ENCODE results near the gene BPI. TPM values are rescaled to one million over a fixed set of nuclear protein-coding genes. Genes with fewer than 3 reads are reported as not detected.

Gene BPI
- total RNA-seq, 1 experiment from 2014 or later, result not detected

DNA sequence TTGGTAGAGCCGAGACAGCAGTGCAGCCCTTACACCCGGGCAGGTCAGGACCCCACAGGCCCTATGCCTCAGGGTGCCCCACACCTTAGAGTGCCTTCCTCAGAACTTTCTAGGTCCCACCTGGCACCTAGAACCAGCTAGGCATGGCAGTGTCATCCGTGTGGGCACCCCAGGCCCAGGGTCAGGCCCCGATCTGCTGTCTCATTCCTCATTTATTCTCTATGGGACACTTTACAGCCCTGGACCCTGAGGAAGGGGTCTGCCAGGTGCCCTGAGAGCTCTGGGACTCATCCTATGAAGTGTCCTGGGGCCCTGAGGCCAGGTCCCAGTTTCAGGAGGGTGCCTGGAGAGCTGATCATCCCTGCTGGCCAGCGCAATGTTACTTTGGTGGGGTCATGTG, 8.1 kb upstream of the BPI start:
- ChIA-PET CTCF (no interaction called here), POLR2A (no interaction called here), RAD21 (ENCODE audit: low non-redundant PET in 1 of 2, low total read pairs in 2 of 2, uncharacterized antibody in 2 of 2, unreplicated experiment in 2 of 2) (no interaction called here)
- ATAC-seq (no peak), DNase-seq (ENCODE audit: low read depth, low spot score) (no peak)
- Histone ChIP-seq H3K4me1 (ENCODE audit: control insufficient read depth in 1 of 2, insufficient read depth in 2 of 2, low read length in 2 of 2) (peaks cover 6 to 10% of the 10 kb centered on the region in 2 experiments; a peak in 2 of 4 replicates), H3K4me2 (ENCODE audit: low read length) (no peak overlapping the region), H4K20me1 (ENCODE audit: insufficient read depth) (no peaks in the 10 kb centered on the region), H3K27ac (ENCODE audit: low read depth, low read length) (no peak overlapping the region), H3K27me3 (ENCODE audit: insufficient read depth, low read length) (no peaks in the 10 kb centered on the region), H2AFZ (ENCODE audit: low read depth, low read length, poor library complexity, severe bottlenecking) (no peak overlapping the region), H3K36me3 (ENCODE audit: control insufficient read depth in 1 of 2, insufficient read depth in 2 of 2, low read length in 2 of 2) (no peaks in the 10 kb centered on the region), H3K4me3 (replicated peaks in 1 of 2; ENCODE audit: low read depth in 1 of 2, low read length in 2 of 2) (no peak overlapping the region), H3K9me2 (ENCODE audit: insufficient read depth) (no peaks in the 10 kb centered on the region), H3K79me2 (ENCODE audit: insufficient read depth, low read length) (no peaks in the 10 kb centered on the region), H3K9ac (ENCODE audit: low read length) (no peak overlapping the region), H3K9me3 (ENCODE audit: control insufficient read depth in 1 of 2, insufficient read depth in 1 of 2, low read depth in 1 of 2, low read length in 2 of 2) (no peaks in the 10 kb centered on the region)
- TF ChIP-seq POLR2A (IDR thresholded peaks at IDR 0.05; ENCODE audit: borderline replicate concordance, extremely low read depth, insufficient read depth, insufficient read length) (no peak), TCF7L2 (IDR thresholded peaks at IDR 0.05; ENCODE audit: borderline replicate concordance, extremely low read depth, insufficient read depth, insufficient read length) (no peak), EZH2phosphoT487 (IDR thresholded peaks at IDR 0.05; ENCODE audit: borderline replicate concordance) (no peak), YY1 (IDR thresholded peaks at IDR 0.05; ENCODE audit: extremely low read depth, insufficient replicate concordance, low read depth, low read length) (no peak)
- TF ChIP-seq, protein P1, sequence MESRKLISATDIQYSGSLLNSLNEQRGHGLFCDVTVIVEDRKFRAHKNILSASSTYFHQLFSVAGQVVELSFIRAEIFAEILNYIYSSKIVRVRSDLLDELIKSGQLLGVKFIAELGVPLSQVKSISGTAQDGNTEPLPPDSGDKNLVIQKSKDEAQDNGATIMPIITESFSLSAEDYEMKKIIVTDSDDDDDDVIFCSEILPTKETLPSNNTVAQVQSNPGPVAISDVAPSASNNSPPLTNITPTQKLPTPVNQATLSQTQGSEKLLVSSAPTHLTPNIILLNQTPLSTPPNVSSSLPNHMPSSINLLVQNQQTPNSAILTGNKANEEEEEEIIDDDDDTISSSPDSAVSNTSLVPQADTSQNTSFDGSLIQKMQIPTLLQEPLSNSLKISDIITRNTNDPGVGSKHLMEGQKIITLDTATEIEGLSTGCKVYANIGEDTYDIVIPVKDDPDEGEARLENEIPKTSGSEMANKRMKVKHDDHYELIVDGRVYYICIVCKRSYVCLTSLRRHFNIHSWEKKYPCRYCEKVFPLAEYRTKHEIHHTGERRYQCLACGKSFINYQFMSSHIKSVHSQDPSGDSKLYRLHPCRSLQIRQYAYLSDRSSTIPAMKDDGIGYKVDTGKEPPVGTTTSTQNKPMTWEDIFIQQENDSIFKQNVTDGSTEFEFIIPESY (IDR thresholded peaks at IDR 0.05; ENCODE audit: extremely low read depth, insufficient replicate concordance, low read length), result no peak
- intact Hi-C loops (cut with micrococcal nuclease), result no loop called here
- BruUV-seq (replicated peaks), result no TSS peak

DNA sequence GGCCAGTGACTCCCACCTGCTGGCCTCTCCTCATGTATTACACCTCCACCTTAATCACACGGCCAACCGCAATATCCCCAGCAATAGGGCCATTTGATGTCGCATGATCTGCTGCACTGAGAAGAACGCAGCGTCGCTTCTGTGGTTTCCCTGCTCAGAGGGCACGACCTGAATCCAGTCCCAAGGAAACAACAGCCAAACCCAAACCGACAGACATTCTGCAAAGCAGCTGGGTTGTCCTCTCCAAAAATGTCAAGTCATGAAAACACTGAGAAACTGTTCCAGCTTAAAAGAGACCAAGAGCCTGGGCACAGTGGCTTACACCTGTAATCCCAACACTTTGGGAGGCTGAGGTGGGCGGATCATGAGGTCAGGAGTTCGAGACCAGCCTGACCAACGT, 7.5 kb upstream of the BPI start:
- no peaks in the 10 kb centered on the region for H4K20me1 ChIP-seq (ENCODE audit: insufficient read depth)
- intact Hi-C loops (cut with micrococcal nuclease), result no loop called here
- no peaks in the 10 kb centered on the region for H3K9me3 ChIP-seq (ENCODE audit: control insufficient read depth in 1 of 2, insufficient read depth in 1 of 2, low read depth in 1 of 2, low read length in 2 of 2)
- BruUV-seq (replicated peaks), result no TSS peak
- H3K9me2 ChIP-seq (ENCODE audit: insufficient read depth), result no peaks in the 10 kb centered on the region
- no peak overlapping the region for H3K27ac ChIP-seq (ENCODE audit: low read depth, low read length)
- H3K4me1 ChIP-seq (ENCODE audit: control insufficient read depth in 1 of 2, insufficient read depth in 2 of 2, low read length in 2 of 2), result peaks cover 6 to 10% of the 10 kb centered on the region in 2 experiments; a peak in 2 of 4 replicates
- no peaks in the 10 kb centered on the region for H3K36me3 ChIP-seq (ENCODE audit: control insufficient read depth in 1 of 2, insufficient read depth in 2 of 2, low read length in 2 of 2)
- ATAC-seq (no peak), DNase-seq (ENCODE audit: low read depth, low spot score) (no peak)
- H3K27me3 ChIP-seq (ENCODE audit: insufficient read depth, low read length), result no peaks in the 10 kb centered on the region
- H3K4me3 ChIP-seq (replicated peaks in 1 of 2; ENCODE audit: low read depth in 1 of 2, low read length in 2 of 2), result no peak overlapping the region
- H3K4me2 ChIP-seq (ENCODE audit: low read length), result no peak overlapping the region
- no peaks in the 10 kb centered on the region for H3K79me2 ChIP-seq (ENCODE audit: insufficient read depth, low read length)
- POLR2A ChIA-PET, result no interaction called here
- RAD21 ChIA-PET (ENCODE audit: low non-redundant PET in 1 of 2, low total read pairs in 2 of 2, uncharacterized antibody in 2 of 2, unreplicated experiment in 2 of 2), result no interaction called here
- no peak overlapping the region for H3K9ac ChIP-seq (ENCODE audit: low read length)
- no peak overlapping the region for H2AFZ ChIP-seq (ENCODE audit: low read depth, low read length, poor library complexity, severe bottlenecking)
- CTCF ChIA-PET, result no interaction called here
- TF ChIP-seq POLR2AphosphoS5 (IDR thresholded peaks at IDR 0.05; ENCODE audit: low read depth, low read length) (no peak), CBX3 (IDR thresholded peaks at IDR 0.05; ENCODE audit: low read depth) (no peak), SRF (IDR thresholded peaks at IDR 0.05; ENCODE audit: low read depth) (no peak), CEBPB (IDR thresholded peaks at IDR 0.05; ENCODE audit: low read depth) (no peak), EGR1 (IDR thresholded peaks at IDR 0.05; ENCODE audit: low read depth) (no peak), FOSL1 (IDR thresholded peaks at IDR 0.05; ENCODE audit: low read depth) (no peak), TCF7L2 (IDR thresholded peaks at IDR 0.05; ENCODE audit: borderline replicate concordance, extremely low read depth, insufficient read depth, insufficient read length) (no peak)
- TF ChIP-seq, protein P2, sequence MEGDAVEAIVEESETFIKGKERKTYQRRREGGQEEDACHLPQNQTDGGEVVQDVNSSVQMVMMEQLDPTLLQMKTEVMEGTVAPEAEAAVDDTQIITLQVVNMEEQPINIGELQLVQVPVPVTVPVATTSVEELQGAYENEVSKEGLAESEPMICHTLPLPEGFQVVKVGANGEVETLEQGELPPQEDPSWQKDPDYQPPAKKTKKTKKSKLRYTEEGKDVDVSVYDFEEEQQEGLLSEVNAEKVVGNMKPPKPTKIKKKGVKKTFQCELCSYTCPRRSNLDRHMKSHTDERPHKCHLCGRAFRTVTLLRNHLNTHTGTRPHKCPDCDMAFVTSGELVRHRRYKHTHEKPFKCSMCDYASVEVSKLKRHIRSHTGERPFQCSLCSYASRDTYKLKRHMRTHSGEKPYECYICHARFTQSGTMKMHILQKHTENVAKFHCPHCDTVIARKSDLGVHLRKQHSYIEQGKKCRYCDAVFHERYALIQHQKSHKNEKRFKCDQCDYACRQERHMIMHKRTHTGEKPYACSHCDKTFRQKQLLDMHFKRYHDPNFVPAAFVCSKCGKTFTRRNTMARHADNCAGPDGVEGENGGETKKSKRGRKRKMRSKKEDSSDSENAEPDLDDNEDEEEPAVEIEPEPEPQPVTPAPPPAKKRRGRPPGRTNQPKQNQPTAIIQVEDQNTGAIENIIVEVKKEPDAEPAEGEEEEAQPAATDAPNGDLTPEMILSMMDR (IDR thresholded peaks at IDR 0.05 in 2 of 3, conservative IDR thresholded peaks at IDR 0.05 in 1 of 3; ENCODE audit: borderline replicate concordance in 1 of 3, insufficient read depth in 1 of 3, low read depth in 2 of 3, low read length in 2 of 3), result no peak
- TF ChIP-seq, protein P3, sequence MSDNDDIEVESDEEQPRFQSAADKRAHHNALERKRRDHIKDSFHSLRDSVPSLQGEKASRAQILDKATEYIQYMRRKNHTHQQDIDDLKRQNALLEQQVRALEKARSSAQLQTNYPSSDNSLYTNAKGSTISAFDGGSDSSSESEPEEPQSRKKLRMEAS (IDR thresholded peaks at IDR 0.05), result no peak
- TF ChIP-seq, protein P4, sequence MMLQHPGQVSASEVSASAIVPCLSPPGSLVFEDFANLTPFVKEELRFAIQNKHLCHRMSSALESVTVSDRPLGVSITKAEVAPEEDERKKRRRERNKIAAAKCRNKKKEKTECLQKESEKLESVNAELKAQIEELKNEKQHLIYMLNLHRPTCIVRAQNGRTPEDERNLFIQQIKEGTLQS (IDR thresholded peaks at IDR 0.05), result no peak
- TF ChIP-seq, protein P1 (IDR thresholded peaks at IDR 0.05; ENCODE audit: extremely low read depth, insufficient replicate concordance, low read length), result no peak
